CD4-positive, alpha-beta T cell treated with Interferon alpha-2 for 1 hour (primary cell): ENCODE results near the gene ARF1.
A peak's percentile ranks its signal among the peaks of the same experiment; 100 is the strongest.

Source experiments
- DNase-seq, 2 donors: peaks; one replicate each; pipeline ENCODE4 v3.0.0-alpha.2; 2020 to 2022

The ARF1 gene

DNA sequence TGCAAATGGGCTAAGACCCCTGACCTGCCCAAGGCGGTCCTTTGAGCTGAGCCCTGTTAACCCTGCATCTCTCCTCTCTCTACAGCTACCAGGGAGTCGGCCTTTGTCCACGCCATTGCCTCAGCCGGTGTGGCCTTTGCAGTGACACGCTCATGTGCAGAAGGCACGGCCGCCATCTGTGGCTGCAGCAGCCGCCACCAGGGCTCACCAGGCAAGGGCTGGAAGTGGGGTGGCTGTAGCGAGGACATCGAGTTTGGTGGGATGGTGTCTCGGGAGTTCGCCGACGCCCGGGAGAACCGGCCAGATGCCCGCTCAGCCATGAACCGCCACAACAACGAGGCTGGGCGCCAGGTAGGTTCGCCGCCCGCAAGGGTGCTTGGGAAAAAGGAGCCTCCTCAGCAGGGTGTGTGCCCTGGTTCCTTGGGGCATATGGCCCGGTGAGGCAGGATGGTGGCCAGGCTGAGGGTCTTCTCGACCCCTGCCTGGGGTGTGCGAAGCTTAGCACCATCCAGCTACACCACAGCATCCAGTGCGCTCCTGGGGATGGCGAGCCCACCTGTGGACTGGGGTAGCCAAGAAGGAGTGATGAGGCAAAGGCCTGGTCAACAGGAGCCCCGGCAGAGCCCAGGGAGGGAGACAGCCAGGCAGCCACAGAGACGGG, 31.8 kb upstream of the ARF1 start:
- no peak for DNase-seq

DNA sequence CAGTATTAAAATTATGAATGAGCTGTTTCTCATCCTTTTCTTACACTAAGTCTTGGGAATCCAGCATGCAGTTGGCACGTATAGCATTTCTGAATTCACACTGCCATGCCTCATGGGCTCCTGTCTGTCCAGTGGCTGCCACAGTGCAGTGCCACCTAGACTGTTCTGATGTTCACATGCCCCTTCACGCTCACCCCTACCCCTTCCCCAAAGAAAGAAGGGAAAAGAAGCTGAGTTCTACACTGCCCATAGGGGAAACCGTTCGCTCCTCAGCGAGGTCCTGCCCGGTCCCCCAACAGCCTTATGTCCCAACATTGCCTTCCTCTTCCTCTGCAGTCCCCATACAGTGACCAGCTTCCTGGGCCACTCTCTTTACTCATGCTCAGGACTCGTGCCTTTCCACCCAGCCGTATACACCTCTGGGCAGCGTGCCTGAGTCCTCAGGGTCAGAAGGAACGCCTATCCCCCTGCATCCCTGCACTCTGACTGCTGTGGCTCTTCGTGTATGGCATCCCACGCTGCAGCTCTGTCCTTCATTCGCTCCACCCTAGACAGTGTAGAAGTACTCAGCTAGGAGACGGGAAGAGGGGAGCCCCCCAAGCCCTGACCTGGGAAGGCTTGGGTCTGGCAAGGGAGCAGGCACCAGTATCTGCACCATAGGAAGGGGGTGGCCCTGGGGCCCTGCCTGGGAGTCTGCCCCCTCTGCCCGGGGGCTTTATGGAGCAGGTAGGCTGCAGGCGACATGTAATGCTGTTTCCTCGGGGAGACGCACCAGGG, 24.1 kb upstream of the ARF1 start:
- DNase-seq = no peak

DNA sequence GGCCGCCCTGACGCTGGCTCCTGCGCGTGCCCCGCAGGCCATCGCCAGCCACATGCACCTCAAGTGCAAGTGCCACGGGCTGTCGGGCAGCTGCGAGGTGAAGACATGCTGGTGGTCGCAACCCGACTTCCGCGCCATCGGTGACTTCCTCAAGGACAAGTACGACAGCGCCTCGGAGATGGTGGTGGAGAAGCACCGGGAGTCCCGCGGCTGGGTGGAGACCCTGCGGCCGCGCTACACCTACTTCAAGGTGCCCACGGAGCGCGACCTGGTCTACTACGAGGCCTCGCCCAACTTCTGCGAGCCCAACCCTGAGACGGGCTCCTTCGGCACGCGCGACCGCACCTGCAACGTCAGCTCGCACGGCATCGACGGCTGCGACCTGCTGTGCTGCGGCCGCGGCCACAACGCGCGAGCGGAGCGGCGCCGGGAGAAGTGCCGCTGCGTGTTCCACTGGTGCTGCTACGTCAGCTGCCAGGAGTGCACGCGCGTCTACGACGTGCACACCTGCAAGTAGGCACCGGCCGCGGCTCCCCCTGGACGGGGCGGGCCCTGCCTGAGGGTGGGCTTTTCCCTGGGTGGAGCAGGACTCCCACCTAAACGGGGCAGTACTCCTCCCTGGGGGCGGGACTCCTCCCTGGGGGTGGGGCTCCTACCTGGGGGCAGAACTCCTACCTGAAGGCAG, 23.4 kb upstream of the ARF1 start:
- peak; percentile 57 to 66 for DNase-seq

DNA sequence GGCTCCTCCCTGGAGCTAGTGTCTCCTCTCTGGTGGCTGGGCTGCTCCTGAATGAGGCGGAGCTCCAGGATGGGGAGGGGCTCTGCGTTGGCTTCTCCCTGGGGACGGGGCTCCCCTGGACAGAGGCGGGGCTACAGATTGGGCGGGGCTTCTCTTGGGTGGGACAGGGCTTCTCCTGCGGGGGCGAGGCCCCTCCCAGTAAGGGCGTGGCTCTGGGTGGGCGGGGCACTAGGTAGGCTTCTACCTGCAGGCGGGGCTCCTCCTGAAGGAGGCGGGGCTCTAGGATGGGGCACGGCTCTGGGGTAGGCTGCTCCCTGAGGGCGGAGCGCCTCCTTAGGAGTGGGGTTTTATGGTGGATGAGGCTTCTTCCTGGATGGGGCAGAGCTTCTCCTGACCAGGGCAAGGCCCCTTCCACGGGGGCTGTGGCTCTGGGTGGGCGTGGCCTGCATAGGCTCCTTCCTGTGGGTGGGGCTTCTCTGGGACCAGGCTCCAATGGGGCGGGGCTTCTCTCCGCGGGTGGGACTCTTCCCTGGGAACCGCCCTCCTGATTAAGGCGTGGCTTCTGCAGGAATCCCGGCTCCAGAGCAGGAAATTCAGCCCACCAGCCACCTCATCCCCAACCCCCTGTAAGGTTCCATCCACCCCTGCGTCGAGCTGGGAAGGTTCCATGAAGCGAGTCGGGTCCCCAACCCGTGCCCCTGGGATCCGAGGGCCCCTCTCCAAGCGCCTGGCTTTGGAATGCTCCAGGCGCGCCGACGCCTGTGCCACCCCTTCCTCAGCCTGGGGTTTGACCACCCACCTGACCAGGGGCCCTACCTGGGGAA, 22.7 kb upstream of the ARF1 start:
- peak; percentile 77 to 84 for DNase-seq

- DNase-seq = no peak
These were observed 21.9 kb upstream of the ARF1 start for GRCh38 chr1:228060458-228061190.

DNA sequence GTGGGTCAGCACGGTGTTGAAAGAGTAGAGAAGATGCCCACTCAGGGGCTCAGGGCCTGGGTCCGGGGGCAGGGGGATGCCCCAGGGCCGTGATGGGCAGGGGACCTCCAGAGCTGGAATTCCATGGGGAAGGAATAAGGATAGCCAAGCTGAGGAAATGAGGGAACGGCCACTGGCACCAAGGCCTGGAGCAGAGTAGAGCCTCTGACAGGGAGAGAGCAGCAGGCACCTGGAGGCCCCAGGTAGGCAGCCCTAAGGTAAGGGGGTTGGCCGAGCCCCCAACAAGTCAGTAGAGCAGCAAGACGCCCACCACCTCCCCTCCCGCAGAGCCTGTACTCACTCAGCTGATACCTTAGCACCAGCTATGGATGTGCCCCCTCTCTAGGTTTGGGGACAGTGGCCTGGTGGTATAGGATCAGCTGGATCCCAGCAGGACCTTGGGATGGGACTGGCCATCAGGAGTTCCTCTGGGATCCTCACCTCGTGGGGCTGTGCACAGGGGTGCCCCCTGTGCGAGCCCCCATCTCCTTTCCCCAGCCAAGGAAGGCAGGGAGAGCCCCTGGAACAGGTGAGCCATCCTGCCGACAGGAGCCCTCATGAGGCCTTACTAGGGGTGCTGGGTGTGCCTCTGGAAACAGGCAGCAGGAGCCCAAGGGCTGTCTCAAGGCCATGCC, 21.0 kb upstream of the ARF1 start:
- no peak for DNase-seq

DNA sequence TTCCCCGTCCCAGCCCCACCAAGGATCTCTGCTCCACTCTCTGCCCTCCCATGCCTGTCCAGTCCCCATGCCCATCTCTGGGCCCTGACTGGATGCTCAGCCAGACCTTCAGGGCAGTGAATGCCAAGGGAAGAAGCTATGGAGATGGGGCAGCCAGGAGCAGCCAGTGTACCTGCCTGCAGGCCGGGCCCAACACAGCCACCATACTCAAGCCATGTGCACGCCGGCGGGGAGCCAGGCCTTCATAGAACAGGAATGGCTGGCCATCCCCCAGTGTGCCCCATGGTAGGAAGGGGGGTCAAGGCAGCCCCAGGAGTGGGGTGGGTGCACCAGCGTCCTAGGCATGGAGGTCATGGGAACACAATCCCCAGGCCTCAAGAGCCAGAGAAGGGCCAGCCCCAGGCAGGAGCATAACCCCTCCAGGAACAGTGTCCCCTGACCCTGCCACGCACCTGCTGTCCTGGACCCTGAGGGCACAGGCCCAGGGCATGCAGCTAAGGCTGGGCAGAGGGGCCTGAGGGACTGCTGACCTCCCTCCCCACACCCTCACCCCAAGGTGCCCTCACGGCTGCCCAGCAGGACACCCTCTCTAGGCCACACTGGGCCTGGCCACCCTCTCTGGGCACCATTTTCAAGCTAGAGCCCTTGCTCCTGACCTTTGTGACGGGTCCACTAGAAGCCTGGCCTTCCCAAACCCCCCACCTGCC, 20.3 kb upstream of the ARF1 start:
- DNase-seq = no peak

GRCh38 chr1:228062812-228063211, 19.7 kb upstream of the ARF1 start:
- DNase-seq = no peak

- DNase-seq = no peak
These were observed 19.0 kb upstream of the ARF1 start for GRCh38 chr1:228063251-228064191.

DNA sequence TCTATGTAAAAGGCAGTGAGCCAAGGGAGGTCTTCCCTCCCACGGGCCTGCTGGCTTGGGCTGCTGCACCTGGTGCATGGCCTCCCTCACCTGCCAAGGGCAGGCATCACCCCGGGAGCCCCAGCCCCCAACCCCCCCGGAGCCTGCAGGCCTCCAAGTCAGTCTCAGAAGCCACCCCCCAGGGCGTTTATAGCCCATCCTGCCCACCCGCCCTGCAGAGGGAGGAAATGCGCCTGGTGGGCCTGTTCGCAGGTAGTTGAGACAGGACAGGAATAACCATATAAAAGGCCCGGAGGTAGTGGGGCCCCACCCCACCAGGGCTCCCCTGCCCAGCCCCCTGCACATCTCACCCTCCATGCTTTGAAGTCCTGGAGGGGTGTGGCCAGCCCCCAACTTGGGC, 18.2 kb upstream of the ARF1 start:
- DNase-seq = no peak

- DNase-seq = no peak
These were observed 17.6 kb upstream of the ARF1 start for GRCh38 chr1:228064741-228065542.

DNA sequence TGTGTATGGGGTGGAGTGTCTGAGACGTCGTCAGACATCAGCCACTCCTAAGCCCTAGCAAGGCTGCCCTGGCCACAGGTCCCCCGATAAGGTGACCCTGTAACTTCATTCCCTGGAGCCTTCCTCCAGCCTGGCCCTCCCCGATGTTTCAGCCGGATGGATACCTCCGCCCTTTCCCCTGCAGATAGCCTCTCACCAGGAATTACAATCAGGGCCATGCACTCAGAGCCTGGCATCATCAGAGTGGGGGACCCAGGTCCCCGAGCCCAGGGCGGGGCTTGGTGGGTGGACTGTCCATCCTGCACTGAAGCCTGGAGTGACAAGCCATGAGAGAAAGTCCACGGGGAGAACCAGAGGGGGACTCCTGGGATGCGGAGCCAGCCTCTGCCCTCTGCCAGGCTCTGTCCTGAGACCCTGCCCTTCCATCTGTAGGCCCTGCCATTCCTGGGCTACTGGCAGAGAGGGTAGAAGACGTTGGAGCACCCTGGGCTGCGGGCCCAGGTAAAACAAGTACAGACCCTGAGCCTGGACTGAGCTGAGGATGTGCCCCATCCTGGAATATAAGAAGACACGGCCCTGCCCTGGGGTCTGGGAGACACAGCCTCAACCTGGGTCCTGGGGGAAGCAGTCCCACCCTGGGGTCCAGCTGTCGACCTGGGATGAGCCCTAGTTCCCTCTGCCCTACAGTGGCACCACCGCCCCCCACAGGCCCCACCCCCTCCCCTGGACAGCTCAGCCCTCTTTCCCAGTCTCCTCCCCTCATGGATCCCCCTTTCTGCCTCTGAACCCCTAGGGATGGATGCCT, 16.8 kb upstream of the ARF1 start:
- no peak for DNase-seq

DNA sequence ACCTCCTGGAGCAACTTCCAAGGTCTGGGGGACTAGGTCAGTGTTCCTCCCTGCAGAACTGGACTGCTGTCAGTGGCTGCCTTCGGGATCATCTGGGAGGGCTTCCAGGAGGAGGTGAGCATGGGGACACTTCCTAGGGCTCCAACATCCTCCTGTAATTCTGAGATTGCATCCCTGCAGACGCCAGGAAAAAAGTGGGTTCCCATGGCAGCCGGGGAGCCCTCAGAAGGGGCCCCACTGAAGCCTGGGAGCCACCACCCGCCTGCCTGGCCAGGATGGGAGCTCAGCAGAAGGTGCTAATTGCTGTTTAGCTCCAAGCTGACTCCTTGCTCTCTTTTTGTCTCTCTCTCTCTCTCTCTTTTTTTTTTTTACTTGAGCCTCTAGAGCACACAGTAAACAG, 16.1 kb upstream of the ARF1 start:
- DNase-seq = no peak

DNA sequence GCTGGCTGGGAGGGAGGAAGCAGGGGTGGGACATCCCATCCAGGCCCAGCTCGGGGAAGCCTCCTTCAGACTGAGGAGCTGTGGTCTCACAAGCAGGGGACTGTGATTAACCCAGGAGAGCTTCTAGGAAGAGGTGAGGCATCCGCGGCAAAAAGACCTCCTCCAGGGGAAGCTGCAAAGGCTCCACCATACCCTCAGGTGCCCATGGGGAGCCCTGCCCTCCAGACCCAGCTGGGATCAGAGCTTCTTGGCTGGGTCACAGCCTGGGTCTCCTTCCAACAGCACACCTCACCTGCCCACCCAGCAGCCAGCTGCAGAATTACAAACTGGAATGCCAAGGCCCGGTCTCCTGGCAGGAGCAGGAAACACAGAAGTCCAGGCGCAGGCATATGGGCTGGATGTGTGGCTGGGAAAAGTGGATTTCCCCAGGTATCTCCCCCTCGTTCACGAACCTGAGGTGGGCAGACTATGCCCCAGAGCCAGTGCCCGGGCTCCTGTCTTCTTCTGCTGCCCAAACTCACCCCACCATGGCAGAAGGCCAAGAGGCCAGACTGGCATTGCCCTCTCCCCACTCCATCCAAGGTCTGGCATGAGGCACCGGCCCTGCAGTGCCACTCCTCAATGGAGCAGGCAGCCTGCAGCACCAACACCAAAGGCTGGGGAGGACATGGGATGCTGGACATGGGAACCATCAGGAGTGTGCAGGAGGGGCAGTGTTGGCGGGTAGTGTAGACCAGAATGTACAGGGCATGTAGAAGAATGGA, 15.4 kb upstream of the ARF1 start:
- DNase-seq = no peak

- no peak for DNase-seq
These were observed 14.1 kb upstream of the ARF1 start for GRCh38 chr1:228068359-228068758.

DNA sequence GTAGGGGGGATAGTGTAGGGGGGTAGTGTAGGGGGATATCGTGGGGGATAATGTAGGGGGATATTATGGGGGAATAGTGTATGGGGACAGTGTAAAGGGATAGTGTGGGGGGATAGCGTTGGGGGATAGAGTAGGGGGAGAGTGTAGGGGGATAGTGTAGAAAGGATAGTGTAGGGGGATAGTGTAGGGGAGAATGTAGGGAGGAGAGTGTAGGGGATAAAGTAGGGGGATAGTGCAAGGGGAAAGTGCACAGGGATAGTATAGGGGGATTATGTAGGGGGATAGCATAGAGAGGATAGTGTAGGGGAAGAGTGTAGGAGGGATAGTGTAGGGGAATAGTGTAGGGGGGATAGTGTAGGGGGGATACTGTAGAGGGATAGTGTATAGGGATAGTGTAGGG, 12.3 kb upstream of the ARF1 start:
- no peak for DNase-seq

DNA sequence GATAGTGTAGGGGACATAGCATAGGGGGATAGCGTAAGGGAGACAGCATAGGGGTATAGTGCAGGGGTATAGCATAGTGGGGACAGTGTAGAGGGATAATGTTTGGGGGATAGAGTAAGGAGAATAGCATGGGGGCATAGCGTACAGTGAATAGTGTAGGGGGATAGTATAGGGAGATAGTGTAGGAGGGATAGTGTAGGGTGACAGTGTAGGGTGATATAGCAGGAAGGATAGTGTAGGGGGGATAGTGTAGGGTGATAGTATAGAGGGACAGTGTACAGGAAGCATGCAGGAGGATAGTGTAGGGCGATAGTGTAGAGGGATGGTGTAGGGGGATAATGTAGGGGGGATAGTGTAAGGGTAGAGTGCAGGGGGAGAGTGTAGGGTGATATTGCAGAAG, 11.7 kb upstream of the ARF1 start:
- DNase-seq = no peak
